SK-N-SH (cell line): ENCODE measurements around the gene SLC25A47. TPM values are rescaled to one million over a fixed set of nuclear protein-coding genes. Genes with fewer than 3 reads are reported as not detected.

Experiments used
- CTCF ChIA-PET: fragments of 300-600, 350-600 bp; formaldehyde crosslinking; extraction: SDS; loops from one replicate; lab custom pipeline; 2021; lab: Yijun Ruan, JAX
- POLR2A ChIA-PET: fragments of 350-600 bp; sonication (Branson Sonifier 250); formaldehyde crosslinking; extraction: SDS; loops from one replicate; lab custom pipeline; 2020; ENCODE audit warnings: antibody characterized with exemption, inconsistent platforms; lab: Yijun Ruan, JAX
- DNase-seq: peaks from one replicate; pipeline ENCODE4 v3.0.0; 2012
- H2AFZ ChIP-seq: fragments of 200-600 bp; sonication (generic); 2 replicates; pipeline ENCODE4 v1.8.1; 2016; ENCODE audit warnings: antibody characterized with exemption, mild to moderate bottlenecking, low read depth
- H3F3A ChIP-seq: fragments of 200-600 bp; sonication (generic); replicated peaks from 2 replicates; pipeline ENCODE3; 2016; ENCODE audit warnings: antibody characterized with exemption, mild to moderate bottlenecking; ENCODE audit not compliant: insufficient read depth
- H3K27ac ChIP-seq, 2 experiments: fragments of 200-500 bp in 1 of 2; fragments of 200-600 bp in 1 of 2; sonication (Bioruptor generic) in 1 of 2; sonication (generic), shearing (Covaris generic) in 1 of 2; 2 replicates each; pipeline versions ENCODE4 v1.5.1 to v1.6.1; 2014 to 2016; ENCODE audit warnings: low read depth in 2 of 2, inconsistent platforms in 1 of 2, low read length in 1 of 2, mild to moderate bottlenecking in 1 of 2, mixed read lengths in 1 of 2
- H3K27me3 ChIP-seq: fragments of 200-600 bp; sonication (generic), shearing (Covaris generic); 2 replicates; pipeline ENCODE4 v1.6.1; 2016; ENCODE audit warnings: mixed run types; ENCODE audit not compliant: insufficient read depth
- H3K36me3 ChIP-seq, 2 experiments: fragments of 200-500 bp in 1 of 2; fragments of 200-600 bp in 1 of 2; sonication (Bioruptor generic) in 1 of 2; sonication (generic) in 1 of 2; replicated peaks in 1 of 2; 2 replicates each; pipeline versions ENCODE3 to v1.5.1; 2014 to 2016; ENCODE audit warnings: low read length in 1 of 2, mild to moderate bottlenecking in 1 of 2; ENCODE audit not compliant: insufficient read depth in 2 of 2, control insufficient read depth in 1 of 2
- H3K4me1 ChIP-seq, 2 experiments: fragments of 200-500 bp in 1 of 2; fragments of 200-600 bp in 1 of 2; sonication (Bioruptor generic) in 1 of 2; sonication (generic), shearing (Covaris generic) in 1 of 2; 2 replicates each; pipeline versions ENCODE4 v1.5.1 to v1.6.1; 2014 to 2016; ENCODE audit warnings: low read depth in 1 of 2, low read length in 1 of 2, mixed run types in 1 of 2; ENCODE audit not compliant: insufficient read depth in 2 of 2, control insufficient read depth in 1 of 2
- H3K4me2 ChIP-seq: fragments of 200-600 bp; sonication (generic), shearing (Covaris generic); 2 replicates; pipeline ENCODE4 v1.6.1; 2017; ENCODE audit warnings: mixed run types
- H3K4me3 ChIP-seq, 2 experiments: fragments of 200-500 bp in 1 of 2; fragments of 200-600 bp in 1 of 2; sonication (Bioruptor generic) in 1 of 2; sonication (generic), shearing (Covaris generic) in 1 of 2; 2 replicates each; pipeline versions ENCODE4 v1.5.1 to v1.8.1; 2014 to 2016; ENCODE audit warnings: low read depth in 2 of 2, inconsistent platforms in 1 of 2, low read length in 1 of 2, mild to moderate bottlenecking in 1 of 2, mixed read lengths in 1 of 2, moderate library complexity in 1 of 2
- H3K79me2 ChIP-seq: fragments of 200-600 bp; sonication (generic); 2 replicates; pipeline ENCODE4 v1.8.1; 2017; ENCODE audit warnings: mild to moderate bottlenecking; ENCODE audit not compliant: insufficient read depth
- H3K9ac ChIP-seq: fragments of 200-600 bp; sonication (generic); 2 replicates; pipeline ENCODE4 v1.6.1; 2017; ENCODE audit warnings: mixed run types
- H3K9me2 ChIP-seq: fragments of 200-600 bp; sonication (generic); 2 replicates; pipeline ENCODE4 v1.6.1; 2017; ENCODE audit warnings: mixed run types
- H3K9me3 ChIP-seq: fragments of 200-600 bp; sonication (generic); 2 replicates; pipeline ENCODE4 v1.6.1; 2017; ENCODE audit warnings: mixed run types, mild to moderate bottlenecking, moderate library complexity
- H4K20me1 ChIP-seq: fragments of 200-600 bp; sonication (generic); 2 replicates; pipeline ENCODE4 v1.6.1; 2017; ENCODE audit warnings: mild to moderate bottlenecking, mixed run types; ENCODE audit not compliant: insufficient read depth
- CHD2 ChIP-seq: fragments of 150-350 bp; IDR thresholded peaks from 2 replicates; pipeline ENCODE4 v1.6.1; 2018; ENCODE audit warnings: low read length; ENCODE audit not compliant: partially characterized antibody
- EP300 ChIP-seq, 2 experiments: IDR thresholded peaks; 2 replicates each; pipeline versions ENCODE4 v1.4.0 to v1.6.1; 2012; ENCODE audit warnings: borderline replicate concordance in 1 of 2, low read depth in 1 of 2, low read length in 1 of 2
- EZH2phosphoT487 ChIP-seq: fragments of 200-600 bp; sonication (generic); IDR thresholded peaks from 2 replicates; pipeline ENCODE4 v1.6.1; 2017; ENCODE audit warnings: low read depth, mixed run types, mild to moderate bottlenecking, antibody characterized with exemption, moderate library complexity, borderline replicate concordance
- FOSL2 ChIP-seq: IDR thresholded peaks from 2 replicates; pipeline ENCODE4 v1.4.0; 2012; ENCODE audit warnings: low read depth, mild to moderate bottlenecking, moderate library complexity, borderline replicate concordance
- GABPA ChIP-seq: IDR thresholded peaks from 2 replicates; pipeline ENCODE4 v1.4.0; 2012; ENCODE audit warnings: low read depth, mild to moderate bottlenecking
- GATA2 ChIP-seq: sonication (generic); formaldehyde crosslinking; IDR thresholded peaks from 2 replicates; pipeline ENCODE4 v1.5.0; 2020; ENCODE audit warnings: mild to moderate bottlenecking, missing genetic modification reagents
- NFIC ChIP-seq: IDR thresholded peaks from 2 replicates; pipeline ENCODE4 v1.4.0; 2012; ENCODE audit warnings: borderline replicate concordance
- NRF1 ChIP-seq: IDR thresholded peaks from 2 replicates; pipeline ENCODE4 v1.6.1; 2012; ENCODE audit warnings: low read depth, mild to moderate bottlenecking, low read length
- RCOR1 ChIP-seq: fragments of 150-350 bp; IDR thresholded peaks from 2 replicates; pipeline ENCODE4 v1.6.1; 2017; ENCODE audit warnings: antibody characterized with exemption, low read length
- RFX5 ChIP-seq: IDR thresholded peaks from 2 replicates; pipeline ENCODE4 v1.6.1; 2012; ENCODE audit warnings: mild to moderate bottlenecking, improper control_type of control experiment, low read length
- RXRA ChIP-seq: IDR thresholded peaks from 2 replicates; pipeline ENCODE4 v1.4.0; 2012; ENCODE audit warnings: low read depth, mild to moderate bottlenecking, borderline replicate concordance
- SMC3 ChIP-seq: IDR thresholded peaks from 2 replicates; pipeline ENCODE4 v1.6.1; 2012; ENCODE audit warnings: low read depth, low read length, improper control_type of control experiment
- TCF12 ChIP-seq: IDR thresholded peaks from 2 replicates; pipeline ENCODE4 v1.4.0; 2012
- YY1 ChIP-seq: IDR thresholded peaks from 2 replicates; pipeline ENCODE4 v1.4.0; 2012; ENCODE audit warnings: low read depth, mild to moderate bottlenecking
- WGBS: methylation state at CpG from one replicate; pipeline ENCODE4 v1.1.6; 2017; ENCODE audit warnings: low lambda C conversion rate; 5-methylcytosine and 5-hydroxymethylcytosine counted together
- polyA plus RNA-seq, 3 experiments: library from polyadenylated mRNA; depleted of rRNA; stranded (reverse); fragments of >200 nt; gene quantifications; 2 replicates each; pipeline ENCODE4 v1.2.3, GENCODE V29; 2012
- TF ChIP-seq, protein P1 (sequence below): IDR thresholded peaks from 2 replicates; pipeline ENCODE4 v1.4.0; 2012; ENCODE audit warnings: low read depth
- TF ChIP-seq, protein P2 (sequence below): IDR thresholded peaks from 2 replicates; pipeline ENCODE4 v1.6.1; 2012; ENCODE audit warnings: mild to moderate bottlenecking, low read depth, low read length, moderate library complexity
- TF ChIP-seq, protein P3 (sequence below): IDR thresholded peaks from 2 replicates; pipeline ENCODE4 v1.4.0; 2012; ENCODE audit warnings: low read depth, borderline replicate concordance
- TF ChIP-seq, protein P4 (sequence below): IDR thresholded peaks from 2 replicates; pipeline ENCODE4 v1.4.0; 2012; ENCODE audit warnings: low read depth, borderline replicate concordance

Gene SLC25A47
- polyA plus RNA-seq, 1 of the 3 experiments (the other 2 are of a cell fraction): not detected

DNA sequence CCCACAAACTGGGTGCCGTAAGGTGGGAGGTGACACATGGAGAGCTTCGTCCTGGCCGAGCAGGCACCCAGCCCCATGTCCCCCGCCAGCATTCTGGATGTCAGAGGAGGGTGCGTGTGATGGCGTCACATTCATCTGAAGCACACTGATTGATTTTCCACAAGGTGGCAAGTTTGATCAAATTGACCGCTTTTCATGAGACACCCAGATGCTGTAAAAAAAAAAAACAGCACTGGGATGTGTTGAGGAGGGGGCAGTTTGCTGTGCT lies 41.1 kb upstream of the SLC25A47 start:
- ChIA-PET CTCF (interaction anchor here (1.3 to 5.6 kb wide), 4 partner anchors 9 to 96 kb away, joined by 4 to 58 read pairs (median 10); no protein-coding TSS in a partner anchor), POLR2A (no interaction called here)
- Histone ChIP-seq H2AFZ (no peak overlapping the region), H3K9ac (no peak overlapping the region), H3K27me3 (no peaks in the 10 kb centered on the region), H3K79me2 (peaks cover 45% of the 10 kb centered on the region), H3K36me3 (peaks cover 18 to 20% of the 10 kb centered on the region in 2 experiments), H3K4me2 (no peak overlapping the region), H4K20me1 (peaks cover 38% of the 10 kb centered on the region), H3F3A (peaks cover 7% of the 10 kb centered on the region), H3K4me3 (no peak overlapping the region), H3K9me2 (no peaks in the 10 kb centered on the region), H3K27ac (no peak overlapping the region; a peak in 1 of 4 replicates), H3K9me3 (no peaks in the 10 kb centered on the region), H3K4me1 (peaks cover 11 to 13% of the 10 kb centered on the region in 2 experiments)
- 98% methylated on average over 7 of the region's 7 CpGs for WGBS
- TF ChIP-seq, protein P1, sequence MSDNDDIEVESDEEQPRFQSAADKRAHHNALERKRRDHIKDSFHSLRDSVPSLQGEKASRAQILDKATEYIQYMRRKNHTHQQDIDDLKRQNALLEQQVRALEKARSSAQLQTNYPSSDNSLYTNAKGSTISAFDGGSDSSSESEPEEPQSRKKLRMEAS: no peak
- TF ChIP-seq CHD2: no peak
- no peak for TF ChIP-seq GATA2 (CRISPR knock-in tag)
- no peak for TF ChIP-seq TCF12
- TF ChIP-seq, protein P2, sequence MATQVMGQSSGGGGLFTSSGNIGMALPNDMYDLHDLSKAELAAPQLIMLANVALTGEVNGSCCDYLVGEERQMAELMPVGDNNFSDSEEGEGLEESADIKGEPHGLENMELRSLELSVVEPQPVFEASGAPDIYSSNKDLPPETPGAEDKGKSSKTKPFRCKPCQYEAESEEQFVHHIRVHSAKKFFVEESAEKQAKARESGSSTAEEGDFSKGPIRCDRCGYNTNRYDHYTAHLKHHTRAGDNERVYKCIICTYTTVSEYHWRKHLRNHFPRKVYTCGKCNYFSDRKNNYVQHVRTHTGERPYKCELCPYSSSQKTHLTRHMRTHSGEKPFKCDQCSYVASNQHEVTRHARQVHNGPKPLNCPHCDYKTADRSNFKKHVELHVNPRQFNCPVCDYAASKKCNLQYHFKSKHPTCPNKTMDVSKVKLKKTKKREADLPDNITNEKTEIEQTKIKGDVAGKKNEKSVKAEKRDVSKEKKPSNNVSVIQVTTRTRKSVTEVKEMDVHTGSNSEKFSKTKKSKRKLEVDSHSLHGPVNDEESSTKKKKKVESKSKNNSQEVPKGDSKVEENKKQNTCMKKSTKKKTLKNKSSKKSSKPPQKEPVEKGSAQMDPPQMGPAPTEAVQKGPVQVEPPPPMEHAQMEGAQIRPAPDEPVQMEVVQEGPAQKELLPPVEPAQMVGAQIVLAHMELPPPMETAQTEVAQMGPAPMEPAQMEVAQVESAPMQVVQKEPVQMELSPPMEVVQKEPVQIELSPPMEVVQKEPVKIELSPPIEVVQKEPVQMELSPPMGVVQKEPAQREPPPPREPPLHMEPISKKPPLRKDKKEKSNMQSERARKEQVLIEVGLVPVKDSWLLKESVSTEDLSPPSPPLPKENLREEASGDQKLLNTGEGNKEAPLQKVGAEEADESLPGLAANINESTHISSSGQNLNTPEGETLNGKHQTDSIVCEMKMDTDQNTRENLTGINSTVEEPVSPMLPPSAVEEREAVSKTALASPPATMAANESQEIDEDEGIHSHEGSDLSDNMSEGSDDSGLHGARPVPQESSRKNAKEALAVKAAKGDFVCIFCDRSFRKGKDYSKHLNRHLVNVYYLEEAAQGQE: no peak
- TF ChIP-seq EZH2phosphoT487: no peak
- TF ChIP-seq YY1: no peak
- TF ChIP-seq RXRA: no peak
- no peak for TF ChIP-seq NRF1
- TF ChIP-seq, protein P3, sequence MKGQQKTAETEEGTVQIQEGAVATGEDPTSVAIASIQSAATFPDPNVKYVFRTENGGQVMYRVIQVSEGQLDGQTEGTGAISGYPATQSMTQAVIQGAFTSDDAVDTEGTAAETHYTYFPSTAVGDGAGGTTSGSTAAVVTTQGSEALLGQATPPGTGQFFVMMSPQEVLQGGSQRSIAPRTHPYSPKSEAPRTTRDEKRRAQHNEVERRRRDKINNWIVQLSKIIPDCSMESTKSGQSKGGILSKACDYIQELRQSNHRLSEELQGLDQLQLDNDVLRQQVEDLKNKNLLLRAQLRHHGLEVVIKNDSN: no peak
- no peak for TF ChIP-seq RFX5
- TF ChIP-seq, protein P4, sequence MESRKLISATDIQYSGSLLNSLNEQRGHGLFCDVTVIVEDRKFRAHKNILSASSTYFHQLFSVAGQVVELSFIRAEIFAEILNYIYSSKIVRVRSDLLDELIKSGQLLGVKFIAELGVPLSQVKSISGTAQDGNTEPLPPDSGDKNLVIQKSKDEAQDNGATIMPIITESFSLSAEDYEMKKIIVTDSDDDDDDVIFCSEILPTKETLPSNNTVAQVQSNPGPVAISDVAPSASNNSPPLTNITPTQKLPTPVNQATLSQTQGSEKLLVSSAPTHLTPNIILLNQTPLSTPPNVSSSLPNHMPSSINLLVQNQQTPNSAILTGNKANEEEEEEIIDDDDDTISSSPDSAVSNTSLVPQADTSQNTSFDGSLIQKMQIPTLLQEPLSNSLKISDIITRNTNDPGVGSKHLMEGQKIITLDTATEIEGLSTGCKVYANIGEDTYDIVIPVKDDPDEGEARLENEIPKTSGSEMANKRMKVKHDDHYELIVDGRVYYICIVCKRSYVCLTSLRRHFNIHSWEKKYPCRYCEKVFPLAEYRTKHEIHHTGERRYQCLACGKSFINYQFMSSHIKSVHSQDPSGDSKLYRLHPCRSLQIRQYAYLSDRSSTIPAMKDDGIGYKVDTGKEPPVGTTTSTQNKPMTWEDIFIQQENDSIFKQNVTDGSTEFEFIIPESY: no peak
- TF ChIP-seq SMC3: no peak
- no peak for TF ChIP-seq EP300 (IDR thresholded peaks at IDR 0.05; ENCODE audit: borderline replicate concordance in 1 of 2, low read depth in 1 of 2, low read length in 1 of 2)
- TF ChIP-seq GABPA: no peak
- TF ChIP-seq NFIC: no peak
- TF ChIP-seq FOSL2: no peak
- TF ChIP-seq RCOR1: no peak
- no peak for DNase-seq
